GM18873 (cell line): ENCODE data around the gene DLG2.

Experiments used
- ATAC-seq: cut with Tn5 transposase; IDR thresholded peaks from one replicate; pipeline ENCODE4 v1.9.1; 2021; ENCODE audit warnings: mild to moderate bottlenecking, moderate library complexity, moderate number of reproducible peaks; ENCODE audit not compliant: unreplicated experiment, low FRiP score

The DLG2 gene

DNA sequence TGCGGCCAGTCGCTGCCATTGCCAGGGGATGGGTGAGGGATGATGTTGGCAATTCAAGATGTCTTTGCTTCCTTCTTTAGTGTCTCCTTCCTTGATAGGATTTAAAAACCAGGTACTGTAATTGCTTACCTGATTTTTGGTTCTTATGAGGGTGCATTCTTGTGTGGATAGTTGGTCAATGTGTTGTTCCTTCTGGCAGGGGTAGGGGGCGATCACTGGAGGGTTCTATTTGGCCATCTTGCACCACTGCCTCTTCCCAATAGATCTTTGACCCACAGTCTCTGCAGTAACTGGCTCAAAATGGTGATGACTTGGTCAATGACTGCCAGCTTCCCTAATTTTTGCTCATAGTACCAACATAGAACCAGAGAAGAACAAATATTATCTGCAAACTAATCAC lies 680.1 kb downstream of the DLG2 start:
- ATAC-seq, result no peak

DNA sequence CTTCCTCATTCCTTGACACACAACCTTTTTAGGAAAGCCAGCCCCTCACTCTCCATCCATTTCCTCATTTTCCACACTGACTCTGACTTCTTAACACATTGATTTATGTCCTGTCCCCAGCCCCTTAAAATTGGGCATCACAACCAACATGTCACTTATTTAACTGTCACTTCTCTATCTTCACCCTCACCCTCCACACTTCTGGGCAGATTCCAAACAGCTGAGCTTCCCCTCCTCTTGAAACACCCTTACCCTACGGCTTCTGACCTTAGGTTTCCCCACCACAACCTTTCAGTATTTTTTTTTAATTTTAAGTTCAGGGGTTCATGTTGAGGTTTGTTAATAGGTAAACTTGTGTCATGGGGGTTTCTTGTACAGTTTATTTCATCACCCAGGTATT lies 696.3 kb downstream of the DLG2 start:
- no peak for ATAC-seq

DNA sequence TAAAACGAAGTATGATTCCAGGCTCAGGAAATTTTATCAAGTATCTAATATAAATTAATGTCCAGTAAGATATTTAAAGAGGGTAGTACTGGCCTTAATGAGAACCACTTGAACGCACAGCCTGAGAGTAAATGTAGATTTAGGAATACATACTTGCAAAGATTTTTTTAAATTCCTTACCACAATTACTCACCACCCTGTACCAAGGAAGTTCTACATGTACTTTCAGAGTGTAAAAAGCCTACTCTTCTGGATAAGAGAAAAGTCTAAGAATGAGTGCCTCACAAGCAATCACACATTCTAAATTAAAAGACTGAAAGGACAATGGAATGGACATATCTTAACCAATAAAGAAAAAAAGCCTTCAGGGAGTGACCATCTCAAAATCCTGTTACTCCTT lies 697.4 kb downstream of the DLG2 start:
- ATAC-seq, result no peak

DNA sequence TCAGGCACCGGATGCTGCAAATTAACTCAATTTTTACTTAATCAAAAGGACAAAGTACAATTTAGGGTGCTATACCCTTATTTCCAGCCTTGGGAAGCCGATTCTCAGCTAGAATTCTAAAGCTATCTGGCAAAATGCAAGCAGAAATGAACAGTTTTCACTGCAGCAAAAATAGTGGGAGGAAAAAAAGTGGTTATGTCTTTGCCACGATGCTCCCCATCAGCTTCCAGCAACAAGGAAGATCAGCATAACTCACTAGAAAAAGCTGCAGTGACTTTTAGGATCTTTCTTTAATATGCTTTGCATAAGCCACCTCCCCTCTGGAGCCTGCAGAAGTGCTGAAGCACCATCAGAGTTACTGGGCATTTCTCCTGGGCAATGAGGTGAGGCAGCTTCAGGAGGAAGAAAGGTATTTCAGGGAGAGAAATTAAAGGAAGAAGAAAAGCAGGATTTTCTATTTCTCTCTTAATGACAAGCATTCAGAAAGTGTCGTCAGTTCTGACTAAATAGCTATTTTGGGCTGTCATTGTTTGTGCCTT lies 702.9 kb downstream of the DLG2 start:
- no peak for ATAC-seq

DNA sequence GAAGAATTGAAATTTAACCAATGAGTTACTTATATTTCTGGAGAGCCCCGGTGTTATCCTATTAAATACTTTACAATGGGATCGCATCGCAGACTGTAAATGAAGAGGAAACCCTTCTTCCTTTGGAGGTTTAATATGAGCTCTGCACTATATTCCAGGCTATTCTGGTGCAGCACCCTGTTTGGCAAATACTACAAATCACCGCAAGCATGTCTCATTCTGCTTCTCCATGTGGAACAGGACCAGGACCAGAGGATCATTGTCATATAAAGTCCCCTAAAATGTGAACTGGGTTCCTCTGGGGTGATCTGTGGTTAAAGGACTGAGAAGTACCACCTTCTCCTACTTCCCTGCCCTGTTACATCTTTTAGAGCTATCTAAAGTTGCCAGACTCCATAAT lies 703.7 kb downstream of the DLG2 start:
- ATAC-seq, result no peak

DNA sequence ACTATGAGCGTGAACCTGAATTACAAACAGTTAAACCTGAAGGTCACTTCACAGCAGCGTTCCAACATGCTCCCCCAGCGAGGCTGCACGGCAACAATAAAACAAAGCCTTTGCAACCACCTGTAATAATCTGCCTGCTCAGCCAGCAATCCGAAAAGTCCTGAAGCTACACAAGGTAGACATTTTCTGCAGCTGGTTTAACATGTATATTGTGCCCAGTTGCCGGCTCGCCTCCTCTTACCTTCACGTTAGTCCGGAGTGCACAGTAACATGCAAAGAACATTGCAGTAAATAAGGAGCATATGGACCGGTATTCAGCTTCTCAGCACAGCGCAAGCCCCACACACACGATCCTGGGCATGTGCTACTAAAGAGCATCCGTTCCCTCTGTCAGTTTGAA lies 704.3 kb downstream of the DLG2 start:
- no peak for ATAC-seq

DNA sequence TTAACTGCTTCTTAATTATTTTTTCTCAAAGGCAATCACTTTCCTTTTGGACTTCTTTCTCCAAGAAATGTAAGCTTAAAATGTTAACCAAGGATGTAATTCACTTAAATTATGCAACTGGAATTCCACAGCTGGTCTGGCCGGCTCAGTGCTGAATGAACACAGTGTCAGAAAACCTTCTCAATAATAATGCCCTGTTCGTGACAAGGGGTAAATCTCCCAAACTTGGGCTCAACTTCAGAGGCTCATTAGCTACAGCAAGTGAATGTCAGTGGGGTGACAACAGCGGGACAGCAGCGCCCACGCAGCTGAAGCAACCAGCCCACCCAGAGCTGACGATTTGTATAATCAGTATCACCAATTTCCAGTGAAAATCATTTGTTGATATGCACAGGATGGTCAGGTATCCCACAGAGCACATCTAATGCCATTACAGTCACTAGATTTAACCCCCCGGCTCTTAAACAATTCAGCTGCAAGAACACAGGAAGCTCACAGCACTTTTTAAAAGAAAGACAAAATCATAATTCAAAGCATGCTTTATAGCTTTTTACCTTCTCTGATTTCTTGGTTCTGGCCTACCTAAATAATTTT lies 704.8 kb downstream of the DLG2 start:
- no peak for ATAC-seq

DNA sequence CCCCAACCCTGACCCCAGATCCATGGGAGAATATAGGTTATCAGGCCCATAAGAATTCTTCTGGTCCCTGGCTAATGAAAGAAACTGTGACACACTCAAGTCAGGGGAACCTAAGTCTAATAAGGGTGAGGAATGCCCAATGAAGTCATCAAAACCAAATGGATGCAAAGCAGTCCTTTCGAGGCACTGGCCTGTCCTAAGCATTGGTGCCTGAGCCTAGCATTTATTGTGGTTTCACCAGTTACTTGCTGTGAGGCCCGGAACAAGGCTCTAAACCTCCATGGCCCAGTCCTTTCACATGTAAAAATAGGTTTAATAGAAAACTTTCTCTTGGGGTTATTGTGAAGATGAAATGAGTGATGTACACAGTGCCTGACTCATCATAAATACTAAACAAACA lies 712.6 kb downstream of the DLG2 start:
- no peak for ATAC-seq

DNA sequence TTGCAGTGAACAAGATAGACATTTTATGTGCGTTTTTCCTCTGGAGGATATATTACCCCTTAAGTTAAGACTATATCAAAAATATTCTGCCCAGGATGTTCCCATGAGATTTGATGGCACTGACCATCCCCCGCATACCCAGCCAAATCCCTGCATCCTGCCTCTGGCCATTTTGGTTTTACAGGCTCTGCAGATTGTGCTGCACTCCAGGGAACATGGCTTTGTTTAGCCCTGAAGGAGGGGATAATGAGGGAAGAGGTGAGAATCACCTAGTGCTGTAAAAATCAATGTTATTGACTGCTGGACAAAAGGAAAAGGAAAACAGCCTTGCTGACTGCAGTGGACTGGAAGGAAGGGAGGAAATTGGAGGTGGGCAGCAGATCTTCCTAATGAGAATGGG lies 717.4 kb downstream of the DLG2 start:
- no peak for ATAC-seq

DNA sequence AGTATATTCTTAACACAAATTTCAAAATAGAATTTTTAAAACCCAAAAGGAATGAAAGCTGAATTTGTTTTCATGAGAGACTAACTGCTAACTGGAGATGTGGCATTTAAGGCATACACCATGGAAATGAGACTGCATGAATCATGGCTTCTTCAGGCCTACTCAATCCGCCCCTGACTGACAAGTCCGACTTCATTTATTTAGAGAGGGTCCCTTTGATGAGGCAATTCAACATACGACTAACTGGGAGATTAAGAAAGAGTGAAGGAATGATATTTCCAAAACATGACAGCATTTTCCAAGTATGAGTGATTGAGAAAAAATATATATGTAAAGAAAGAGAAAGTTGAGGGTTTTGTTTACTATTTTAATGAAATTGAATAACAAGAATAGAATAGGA lies 720.1 kb downstream of the DLG2 start:
- ATAC-seq, result no peak

DNA sequence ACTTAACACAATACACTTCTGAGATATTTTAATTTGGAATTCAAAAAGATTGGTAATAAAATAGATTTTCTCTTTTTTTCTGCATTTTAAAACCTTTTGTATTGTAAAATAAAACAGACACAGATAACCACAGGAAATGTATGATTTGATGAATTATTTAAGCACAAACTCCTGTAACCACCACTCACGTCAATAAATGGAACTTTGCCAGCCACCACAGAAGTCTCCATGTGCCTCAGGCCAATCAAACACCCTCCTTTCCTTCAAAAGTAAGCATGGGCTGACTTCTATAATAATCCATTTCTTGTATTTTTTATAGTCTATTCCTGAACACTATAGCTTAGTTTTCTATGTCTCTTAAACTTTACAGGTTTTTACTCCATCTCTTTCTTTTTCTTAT lies 721.7 kb downstream of the DLG2 start:
- ATAC-seq, result no peak

DNA sequence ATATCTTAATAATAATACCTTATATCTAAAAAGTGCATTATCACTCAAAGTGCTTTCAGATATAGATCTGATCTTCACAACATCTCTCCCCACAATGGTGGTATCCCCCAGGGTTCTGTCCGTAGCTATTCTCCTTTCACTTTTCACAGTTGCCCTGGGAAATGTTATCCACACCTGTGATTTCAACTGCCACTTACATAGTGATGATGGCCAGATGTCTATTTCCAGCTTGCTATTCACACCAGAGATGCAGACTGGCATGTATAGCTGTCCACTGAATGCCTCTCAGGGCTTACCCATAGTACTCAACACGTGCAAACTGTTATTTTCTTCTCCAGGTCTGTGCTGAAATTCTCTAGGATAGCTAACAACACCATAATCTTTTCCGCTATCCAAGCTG lies 724.7 kb downstream of the DLG2 start:
- no peak for ATAC-seq

DNA sequence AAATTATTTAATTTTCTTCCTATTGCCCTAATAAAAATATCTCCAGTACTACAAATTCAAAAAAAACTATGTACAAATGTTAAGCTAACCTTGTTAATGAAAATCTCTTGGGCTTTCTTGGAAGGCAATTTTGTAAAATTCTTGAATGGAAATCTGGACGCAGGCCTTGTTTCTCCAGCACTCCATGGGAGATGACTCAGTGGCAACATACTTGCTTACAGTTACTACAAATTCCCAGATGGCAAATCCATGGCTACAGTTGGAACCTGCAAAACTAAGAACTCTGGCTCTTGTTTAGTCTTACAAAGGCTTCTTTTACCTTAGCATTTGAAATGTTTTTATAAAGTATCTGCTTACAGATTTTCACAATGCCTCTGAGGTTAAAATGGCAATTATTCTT lies 725.2 kb downstream of the DLG2 start:
- no peak for ATAC-seq

DNA sequence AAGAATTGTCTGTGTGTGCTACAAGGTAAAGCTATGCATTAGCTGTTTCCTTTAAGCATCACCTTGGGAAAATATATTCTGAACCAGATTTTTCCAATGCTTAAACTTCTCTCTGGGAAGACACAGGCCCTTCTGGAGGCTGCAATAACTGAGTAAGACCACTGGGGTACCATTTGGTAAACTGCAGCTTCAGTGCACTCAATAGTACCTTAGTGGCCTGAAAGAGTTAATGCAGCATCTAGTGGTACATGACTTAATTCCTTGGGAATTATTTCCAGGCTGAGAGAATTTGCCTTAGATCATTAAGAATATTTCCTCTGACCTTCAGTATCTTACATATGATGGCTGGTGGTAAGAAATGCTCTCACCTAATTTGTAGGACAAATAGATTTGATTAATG lies 727.4 kb downstream of the DLG2 start:
- no peak for ATAC-seq

DNA sequence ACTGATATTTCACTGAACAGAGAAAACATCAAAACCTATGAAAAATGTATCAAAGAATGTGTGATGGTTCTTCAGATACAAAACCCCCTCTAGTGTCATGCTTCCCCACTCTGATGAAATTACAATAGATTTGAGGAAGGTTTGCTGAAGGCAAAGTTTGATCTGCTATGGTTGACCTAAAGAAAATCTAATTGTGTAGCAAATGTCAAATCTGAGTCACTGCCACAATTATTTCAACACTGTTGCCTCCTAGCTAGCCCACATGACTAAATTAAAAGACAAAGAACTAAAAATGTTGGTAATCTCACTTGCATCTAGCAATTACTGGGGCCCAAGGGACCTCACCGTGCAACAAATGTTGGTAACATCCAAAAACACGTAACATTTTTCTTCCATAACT lies 728.0 kb downstream of the DLG2 start:
- no peak for ATAC-seq

DNA sequence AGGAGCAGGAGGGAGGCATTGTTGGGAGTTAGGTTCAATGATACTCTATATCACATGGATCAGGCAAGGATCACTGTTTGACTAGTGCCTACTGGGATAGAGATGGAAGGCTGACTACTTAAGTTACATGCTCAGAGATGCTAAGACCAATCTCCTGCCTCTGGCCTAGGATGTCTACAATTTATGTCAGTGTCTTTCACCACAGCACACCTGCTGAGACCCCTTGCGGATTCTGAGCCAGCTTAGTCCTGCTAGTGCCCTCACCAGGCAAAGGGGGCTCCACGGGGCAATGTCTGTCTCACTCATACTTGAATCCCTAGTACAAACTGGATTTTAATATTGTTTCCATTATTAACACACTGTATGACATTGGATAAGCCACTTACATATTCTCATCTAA lies 732.5 kb downstream of the DLG2 start:
- no peak for ATAC-seq

DNA sequence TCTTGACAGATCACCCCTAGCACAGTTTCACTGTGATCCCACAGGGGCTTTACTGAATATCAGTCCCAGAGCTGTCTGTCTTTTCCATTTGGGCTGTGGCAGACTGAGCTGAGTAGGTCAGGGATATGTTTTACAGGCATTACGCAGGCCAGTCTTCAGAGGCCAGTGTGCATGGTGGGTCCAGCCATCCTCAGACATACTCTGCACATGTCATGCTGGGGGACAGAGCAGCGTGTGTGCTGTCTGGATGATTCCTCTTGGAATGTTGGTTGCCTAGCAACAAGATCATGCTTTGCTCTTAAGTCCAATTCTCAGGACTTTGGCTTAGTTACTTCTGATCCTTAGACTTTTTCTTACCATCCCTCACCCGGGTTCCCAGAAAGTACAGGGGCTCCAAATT lies 736.5 kb downstream of the DLG2 start:
- ATAC-seq, result no peak

DNA sequence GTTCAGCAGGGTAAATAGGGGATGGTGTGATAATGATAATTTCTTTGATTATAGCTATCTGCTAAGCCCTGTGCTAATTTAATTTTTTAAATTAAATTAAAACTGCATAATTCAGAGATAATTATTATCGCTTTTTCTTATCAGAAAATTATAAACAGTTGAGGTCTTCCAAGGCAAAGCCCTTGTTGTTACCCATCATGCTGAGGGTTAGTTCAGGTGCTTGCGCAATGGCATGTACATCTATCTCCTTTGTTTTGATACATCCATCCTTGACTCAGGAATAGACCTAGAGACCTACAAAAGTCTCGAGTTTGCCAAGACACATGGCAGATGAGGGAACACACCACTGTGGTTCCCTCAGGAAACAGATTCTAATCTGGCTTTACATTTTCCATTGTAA lies 737.6 kb downstream of the DLG2 start:
- ATAC-seq, result no peak

DNA sequence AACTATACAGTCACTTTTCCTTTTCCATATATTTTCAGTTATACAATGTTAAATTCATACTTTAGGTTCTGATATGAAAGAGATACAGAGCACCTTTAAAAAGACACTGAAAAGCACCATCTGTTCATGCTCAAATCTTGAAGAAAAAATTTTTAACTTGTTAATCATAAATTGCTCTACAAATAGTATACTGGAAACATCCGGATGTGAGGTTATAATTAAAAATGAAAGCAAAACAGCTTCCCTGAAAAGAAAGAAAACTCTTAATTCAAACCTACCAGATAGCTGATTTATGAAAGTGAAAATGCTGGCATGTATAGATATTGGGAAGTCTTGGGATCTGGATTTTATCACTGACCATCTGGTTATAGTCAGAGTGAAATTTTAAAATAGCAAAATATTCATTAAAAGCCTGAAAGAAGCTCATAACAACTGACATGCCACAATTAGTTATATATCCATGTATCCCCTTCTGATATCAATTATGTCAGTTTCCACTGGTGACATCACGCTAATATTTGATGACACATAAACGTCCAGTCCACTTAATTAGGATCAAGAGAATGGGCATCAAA lies 740.0 kb downstream of the DLG2 start:
- ATAC-seq, result no peak

DNA sequence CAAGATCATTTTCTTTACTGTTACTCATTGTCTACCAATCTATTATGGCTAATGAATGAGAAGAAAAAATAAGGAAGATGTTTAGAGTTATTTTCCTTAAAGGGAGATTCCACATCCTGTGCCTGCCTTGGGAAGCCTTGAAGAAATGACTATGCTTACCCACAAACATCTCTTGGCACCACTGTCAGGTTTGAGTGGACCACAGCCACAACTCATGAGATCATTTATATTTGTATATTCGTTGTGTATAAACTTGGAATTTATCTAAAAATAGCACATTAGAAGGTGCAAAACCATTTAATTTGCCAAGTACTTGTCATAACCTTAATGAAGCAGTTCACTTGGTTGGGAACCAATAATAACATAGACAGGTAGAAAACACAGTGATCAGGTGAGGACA lies 740.8 kb downstream of the DLG2 start:
- ATAC-seq, result no peak

DNA sequence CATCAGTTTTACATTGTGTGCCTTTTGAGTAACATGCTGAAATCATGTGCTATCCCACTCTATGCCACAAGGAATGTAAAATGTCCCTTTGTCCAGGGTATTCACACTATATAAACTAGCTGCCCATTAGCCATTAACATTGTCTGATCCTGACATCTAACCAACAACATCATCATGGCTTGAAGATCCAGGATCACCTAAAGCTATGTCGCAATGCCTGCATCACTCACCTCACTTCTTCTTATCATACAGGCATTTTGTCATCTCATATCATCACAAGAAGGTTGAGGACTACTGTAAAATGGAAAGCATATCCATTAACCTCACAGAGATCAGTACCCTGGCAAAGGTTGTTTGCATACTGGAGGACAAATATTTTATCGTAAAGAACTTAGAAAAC lies 742.3 kb downstream of the DLG2 start:
- ATAC-seq, result no peak

DNA sequence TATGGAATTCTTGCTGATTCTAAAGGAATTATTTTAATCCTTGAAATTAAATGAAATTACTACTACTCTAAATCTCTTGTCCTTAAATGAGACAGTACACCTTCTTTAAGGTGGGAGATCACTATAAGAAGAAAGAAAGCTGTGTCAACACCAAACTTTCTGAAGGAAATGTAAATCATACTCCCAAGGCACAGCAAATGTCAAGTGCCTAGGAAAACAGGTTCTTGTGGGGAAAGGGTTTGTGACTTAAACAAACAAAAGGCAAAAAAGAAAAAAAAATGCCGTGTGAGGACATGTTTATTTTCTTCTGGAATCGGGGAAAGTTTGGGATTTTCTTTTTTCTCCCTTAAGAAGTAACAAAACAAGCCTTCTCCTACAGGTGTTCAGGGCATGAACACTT lies 745.1 kb downstream of the DLG2 start:
- no peak for ATAC-seq

DNA sequence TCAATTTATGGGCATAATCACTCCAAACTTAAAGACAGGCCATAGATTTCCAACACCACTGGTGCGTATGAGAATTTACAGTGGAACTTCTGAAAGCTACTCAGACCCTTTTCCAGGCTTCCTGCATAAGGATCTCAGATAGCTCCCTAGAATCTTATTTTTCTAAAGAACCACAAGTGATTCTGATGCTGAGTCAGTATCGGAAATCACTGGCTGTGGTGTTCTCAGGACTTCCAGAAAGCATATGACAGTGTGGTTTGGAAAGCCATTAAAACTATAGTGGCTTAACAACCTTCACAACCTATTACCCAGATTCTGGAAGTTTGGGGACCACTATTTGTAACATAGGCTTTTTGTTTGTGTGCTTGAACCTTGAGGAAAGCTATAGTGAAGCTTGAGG lies 756.0 kb downstream of the DLG2 start:
- no peak for ATAC-seq
